ENCODE measurements around the gene KIF6. TPM values are rescaled to one million over a fixed set of nuclear protein-coding genes. Genes with fewer than 3 reads are reported as not detected.
"Not testable (repeated sequence)": the region's sequence is repeated elsewhere in the genome, so short reads cannot be mapped to it uniquely, and the experiment has no call there.

KIF6 gene
- total RNA-seq, 4 donors from 2014 or later: 0.26 to 1.8 (median 1.6) TPM; not detected in 1

- intact Hi-C loops (cut with DNase I; ENCODE audit: low total_unique reads): no loop called here
- no peak for DNase-seq
- TF ChIP-seq POLR2A (IDR thresholded peaks at IDR 0.05) (no peak), CTCF (IDR thresholded peaks at IDR 0.05) (no peak)
- Histone ChIP-seq H3K36me3 (no peaks in the 10 kb centered on the region), H3K9me3 (no peaks in the 10 kb centered on the region), H3K27me3 (no peaks in the 10 kb centered on the region), H3K4me1 (no peaks in the 10 kb centered on the region), H3K4me3 (no peak overlapping the region), H3K27ac (no peak overlapping the region)
Observed at GRCh38 chr6:39484276-39484675, 240.9 kb downstream of the KIF6 start.

GRCh38 chr6:39479819-39480218 lies 245.4 kb downstream of the KIF6 start:
- H3K27ac ChIP-seq; H3K4me1 ChIP-seq; H3K27me3 ChIP-seq; DNase-seq; H3K36me3 ChIP-seq; H3K9me3 ChIP-seq; H3K4me3 ChIP-seq; intact Hi-C loops (cut with DNase I; ENCODE audit: low total_unique reads): not testable (repeated sequence)

GRCh38 chr6:39476670-39477069 lies 248.5 kb downstream of the KIF6 start:
- Histone ChIP-seq H3K4me1 (no peaks in the 10 kb centered on the region), H3K4me3 (no peak overlapping the region), H3K27me3 (no peaks in the 10 kb centered on the region), H3K36me3 (no peaks in the 10 kb centered on the region), H3K27ac (no peak overlapping the region), H3K9me3 (no peaks in the 10 kb centered on the region)
- TF ChIP-seq CTCF (IDR thresholded peaks at IDR 0.05) (no peak), POLR2A (IDR thresholded peaks at IDR 0.05) (no peak)
- intact Hi-C loops (cut with DNase I; ENCODE audit: low total_unique reads): no loop called here
- no peak for DNase-seq

GRCh38 chr6:39476151-39476550 lies 249.1 kb downstream of the KIF6 start:
- Histone ChIP-seq H3K36me3 (no peaks in the 10 kb centered on the region), H3K9me3 (no peaks in the 10 kb centered on the region), H3K27me3 (no peaks in the 10 kb centered on the region), H3K27ac (no peak overlapping the region), H3K4me3 (no peak overlapping the region), H3K4me1 (no peaks in the 10 kb centered on the region)
- no peak for DNase-seq
- intact Hi-C loops (cut with DNase I; ENCODE audit: low total_unique reads): no loop called here
- no peak for TF ChIP-seq CTCF (IDR thresholded peaks at IDR 0.05)
- no peak for TF ChIP-seq POLR2A (IDR thresholded peaks at IDR 0.05)

- Histone ChIP-seq H3K4me3 (no peak overlapping the region), H3K27ac (no peak overlapping the region)
- intact Hi-C loops (cut with DNase I; ENCODE audit: low total_unique reads): no loop called here
Observed at GRCh38 chr6:39471954-39472659, 253.1 kb downstream of the KIF6 start.

More at GRCh38 chr6:39471954-39472659, 253.1 kb downstream of the KIF6 start:
- H3K36me3 ChIP-seq: no peaks in the 10 kb centered on the region
- H3K4me1 ChIP-seq: no peaks in the 10 kb centered on the region
- no peaks in the 10 kb centered on the region for H3K27me3 ChIP-seq
- no peak for TF ChIP-seq POLR2A (IDR thresholded peaks at IDR 0.05)
- no peak for TF ChIP-seq CTCF (IDR thresholded peaks at IDR 0.05)
- H3K9me3 ChIP-seq: peaks cover 0 to 8% of the 10 kb centered on the region in 2 donors
- DNase-seq: no peak

All from uterus (tissue), 4 donors.